HCT116 (cell line): ENCODE results near the gene KCNJ18. TPM values are rescaled to one million over a fixed set of nuclear protein-coding genes. Genes with fewer than 3 reads are reported as not detected.

Source experiments
- ATAC-seq: fragments of 200-7000 bp; cut with Tn5 transposase; 2 replicates; pipeline ENCODE4 v1.9.1; 2020; ENCODE audit warnings: mild to moderate bottlenecking, moderate library complexity
- BruUV-seq: library from RNA; stranded (reverse); fragments of 400-500 nt; replicated peaks from 2 replicates; lab custom pipeline; 2021; lab: Mats Ljungman, UMichigan
- CTCF ChIA-PET: fragments of 300-600 bp; sonication (Branson Sonifier 250); formaldehyde crosslinking; loops from one replicate; lab custom pipeline; 2021; ENCODE audit warnings: antibody characterized with exemption; lab: Charles Lee
- POLR2A ChIA-PET: fragments of 300-600, 350-600 bp; sonication (Branson Sonifier 250); formaldehyde crosslinking; loops from one replicate; lab custom pipeline; 2021; ENCODE audit warnings: antibody characterized with exemption; lab: Charles Lee
- RAD21 ChIA-PET, 2 experiments: fragments of 300-600 bp; sonication (Branson Sonifier 250); formaldehyde crosslinking; loops; one replicate each; lab custom pipeline; 2023; ENCODE audit warnings: low total read pairs in 2 of 2; ENCODE audit not compliant: uncharacterized antibody in 2 of 2, unreplicated experiment in 2 of 2, low non-redundant PET in 1 of 2; lab: Charles Lee
- DNase-seq: peaks from one replicate; pipeline ENCODE4 v3.0.0-alpha.2; 2010; ENCODE audit warnings: low read depth, low spot score
- H2AFZ ChIP-seq: fragments of 200-600 bp; shearing (Covaris generic), sonication (generic); 2 replicates; pipeline ENCODE4 v1.6.1; 2017; ENCODE audit warnings: low read depth, mixed run types, mixed read lengths, antibody characterized with exemption, low read length; ENCODE audit not compliant: poor library complexity, severe bottlenecking
- H3K27ac ChIP-seq: 2 replicates; pipeline ENCODE4 v1.5.1; 2012; ENCODE audit warnings: low read depth, low read length
- H3K27me3 ChIP-seq: fragments of 200-600 bp; sonication (generic); 2 replicates; pipeline ENCODE4 v1.6.1; 2016; ENCODE audit warnings: mixed run types, low read length, mixed read lengths; ENCODE audit not compliant: insufficient read depth
- H3K36me3 ChIP-seq, 2 experiments: fragments of 200-500 bp in 1 of 2; fragments of 200-600 bp in 1 of 2; sonication (Bioruptor generic) in 1 of 2; sonication (generic) in 1 of 2; 2 replicates each; pipeline versions ENCODE4 v1.5.1 to v1.6.1; 2014 to 2016; ENCODE audit warnings: low read length in 2 of 2, inconsistent platforms in 1 of 2, mixed read lengths in 1 of 2, mixed run types in 1 of 2; ENCODE audit not compliant: insufficient read depth in 2 of 2, control insufficient read depth in 1 of 2
- H3K4me1 ChIP-seq, 2 experiments: fragments of 200-600 bp in 1 of 2; sonication (generic) in 1 of 2; 2 replicates each; pipeline versions ENCODE4 v1.5.1 to v1.6.1; 2012 to 2017; ENCODE audit warnings: low read length in 2 of 2, inconsistent platforms in 1 of 2, mild to moderate bottlenecking in 1 of 2, mixed read lengths in 1 of 2, mixed run types in 1 of 2, moderate library complexity in 1 of 2; ENCODE audit not compliant: insufficient read depth in 2 of 2, control insufficient read depth in 1 of 2
- H3K4me2 ChIP-seq: fragments of 200-600 bp; sonication (generic); 2 replicates; pipeline ENCODE4 v1.6.1; 2017; ENCODE audit warnings: mixed run types, low read length, mixed read lengths
- H3K4me3 ChIP-seq, 2 experiments: fragments of 200-600 bp in 1 of 2; sonication (generic) in 1 of 2; replicated peaks in 1 of 2; 2 replicates each; pipeline ENCODE4 v1.5.1; 2011 to 2016; ENCODE audit warnings: low read length in 2 of 2, control low read depth in 1 of 2, low read depth in 1 of 2, mild to moderate bottlenecking in 1 of 2, mixed read lengths in 1 of 2, mixed run types in 1 of 2
- H3K79me2 ChIP-seq: fragments of 200-600 bp; sonication (generic); 2 replicates; pipeline ENCODE4 v1.6.1; 2017; ENCODE audit warnings: mild to moderate bottlenecking, mixed run types, low read length, moderate library complexity, mixed read lengths; ENCODE audit not compliant: insufficient read depth
- H3K9ac ChIP-seq: fragments of 200-600 bp; sonication (generic); 2 replicates; pipeline ENCODE4 v1.6.1; 2016; ENCODE audit warnings: low read length, mixed read lengths
- H3K9me2 ChIP-seq: fragments of 200-600 bp; sonication (generic), shearing (Covaris generic); 2 replicates; pipeline ENCODE4 v1.6.1; 2017; ENCODE audit warnings: mixed run types, mild to moderate bottlenecking, moderate library complexity; ENCODE audit not compliant: insufficient read depth
- H3K9me3 ChIP-seq, 2 experiments: fragments of 200-500 bp in 1 of 2; fragments of 200-600 bp in 1 of 2; sonication (Bioruptor generic) in 1 of 2; sonication (generic) in 1 of 2; 2 replicates each; pipeline ENCODE4 v1.6.1; 2014 to 2017; ENCODE audit warnings: low read length in 2 of 2, mixed read lengths in 2 of 2, inconsistent platforms in 1 of 2, low read depth in 1 of 2, mild to moderate bottlenecking in 1 of 2, mixed run types in 1 of 2, moderate library complexity in 1 of 2; ENCODE audit not compliant: control insufficient read depth in 1 of 2, insufficient read depth in 1 of 2
- H4K20me1 ChIP-seq: fragments of 200-600 bp; sonication (generic), shearing (Covaris generic); 2 replicates; pipeline ENCODE4 v1.6.1; 2017; ENCODE audit warnings: mixed run types, mild to moderate bottlenecking, moderate library complexity; ENCODE audit not compliant: insufficient read depth
- CBX3 ChIP-seq: IDR thresholded peaks from 2 replicates; pipeline ENCODE4 v1.6.1; 2012; ENCODE audit warnings: low read depth
- CEBPB ChIP-seq: IDR thresholded peaks from 2 replicates; pipeline ENCODE4 v1.6.1; 2012; ENCODE audit warnings: low read depth
- ELF1 ChIP-seq: IDR thresholded peaks from 2 replicates; pipeline ENCODE4 v1.6.1; 2012; ENCODE audit warnings: low read depth, borderline replicate concordance
- EZH2 ChIP-seq: fragments of 200-600 bp; sonication (generic); IDR thresholded peaks from 2 replicates; pipeline ENCODE4 v1.6.1; 2017; ENCODE audit warnings: antibody characterized with exemption, mixed run types
- EZH2phosphoT487 ChIP-seq: fragments of 200-600 bp; IDR thresholded peaks from 2 replicates; pipeline ENCODE4 v1.6.1; 2018; ENCODE audit warnings: antibody characterized with exemption, borderline replicate concordance
- FOSL1 ChIP-seq: IDR thresholded peaks from 2 replicates; pipeline ENCODE4 v1.6.1; 2012; ENCODE audit warnings: low read depth
- JUND ChIP-seq: IDR thresholded peaks from 2 replicates; pipeline ENCODE4 v1.6.1; 2012
- POLR2A ChIP-seq: IDR thresholded peaks from 2 replicates; pipeline ENCODE4 v1.7.0; 2011; ENCODE audit warnings: borderline replicate concordance; ENCODE audit not compliant: insufficient read depth, insufficient read length; ENCODE audit errors: extremely low read depth
- POLR2AphosphoS5 ChIP-seq: IDR thresholded peaks from 2 replicates; pipeline ENCODE4 v1.6.1; 2011; ENCODE audit warnings: mild to moderate bottlenecking, low read depth, low read length, moderate library complexity
- RAD21 ChIP-seq: IDR thresholded peaks from 2 replicates; pipeline ENCODE4 v1.6.1; 2012; ENCODE audit warnings: low read depth, mild to moderate bottlenecking
- SP1 ChIP-seq: IDR thresholded peaks from 2 replicates; pipeline ENCODE4 v1.6.1; 2012; ENCODE audit warnings: low read depth
- SRF ChIP-seq: IDR thresholded peaks from 2 replicates; pipeline ENCODE4 v1.6.1; 2012; ENCODE audit warnings: low read depth
- TCF7L2 ChIP-seq: IDR thresholded peaks from 2 replicates; pipeline ENCODE4 v1.7.0; 2011; ENCODE audit warnings: borderline replicate concordance, inconsistent platforms; ENCODE audit not compliant: insufficient read depth, insufficient read length; ENCODE audit errors: extremely low read depth
- YY1 ChIP-seq: IDR thresholded peaks from 2 replicates; pipeline ENCODE4 v1.6.1; 2011; ENCODE audit warnings: low read length, low read depth, moderate library complexity, mild to moderate bottlenecking; ENCODE audit not compliant: insufficient replicate concordance; ENCODE audit errors: extremely low read depth
- ZFX ChIP-seq: fragments of 450-650 bp; IDR thresholded peaks from 2 replicates; pipeline ENCODE4 v1.6.1; 2017
- intact Hi-C: fragments of 100-400 bp; cut with micrococcal nuclease; formaldehyde crosslinking; loops from 2 replicates; pipeline ENCODE4 v1.10.0; 2022
- total RNA-seq: library from RNA; stranded (reverse); gene quantifications from one replicate; pipeline ENCODE4 v1.2.1, GENCODE V29; 2021; ENCODE audit not compliant: unreplicated experiment
- TF ChIP-seq, protein P1 (sequence below): IDR thresholded peaks from 2 replicates; pipeline ENCODE4 v1.6.1; 2011; ENCODE audit warnings: mild to moderate bottlenecking, low read length, moderate library complexity; ENCODE audit not compliant: insufficient replicate concordance; ENCODE audit errors: extremely low read depth
- TF ChIP-seq, protein P2 (sequence below): IDR thresholded peaks from 2 replicates; pipeline ENCODE4 v1.6.1; 2012
- TF ChIP-seq, protein P3 (sequence below): IDR thresholded peaks from 2 replicates; pipeline ENCODE4 v1.6.1; 2012; ENCODE audit warnings: low read depth

Gene KCNJ18
- total RNA-seq, 1 experiment from 2014 or later, result not detected

DNA sequence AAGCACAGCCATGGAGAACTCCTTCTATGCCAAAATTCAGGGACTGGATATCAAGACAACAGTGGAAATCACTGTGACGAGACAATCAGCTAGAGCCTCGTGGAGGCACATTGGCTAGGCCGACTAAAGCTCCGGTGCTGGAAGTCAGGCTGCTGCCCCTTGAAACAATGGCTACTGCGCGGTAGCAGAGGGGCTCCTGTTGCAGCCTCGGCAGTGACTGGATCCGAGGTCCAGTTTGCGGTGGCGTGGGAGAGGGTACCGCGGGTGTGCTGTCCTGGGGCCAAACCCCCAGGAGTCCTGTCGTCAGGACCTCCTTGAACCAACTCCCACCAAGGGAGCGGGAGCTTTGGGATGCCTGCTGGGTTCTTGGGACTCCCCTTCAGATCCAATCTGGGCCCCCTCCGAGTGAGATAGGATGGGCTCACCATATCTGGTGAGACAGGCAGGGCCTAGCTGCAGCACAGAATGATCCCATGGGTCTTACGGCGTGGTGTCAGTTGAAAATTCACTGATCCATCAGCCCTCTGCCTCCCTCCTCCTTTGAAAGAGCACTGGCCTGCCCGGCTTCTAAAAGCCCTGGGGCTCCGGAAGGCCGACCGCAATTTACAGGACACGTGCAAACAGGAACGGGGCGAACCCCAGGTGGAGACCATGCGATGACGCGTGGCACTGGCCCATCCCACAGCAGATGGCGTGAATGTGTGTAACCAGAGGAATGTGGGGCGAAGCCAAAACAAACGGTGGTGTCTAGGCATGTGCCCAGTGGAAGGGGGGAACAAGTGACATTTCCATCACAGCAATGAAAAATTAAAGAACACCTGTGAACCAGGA, 15.8 kb upstream of the KCNJ18 start:
- CTCF ChIA-PET, result no interaction called here
- H3K9me3 ChIP-seq, result no peaks in the 10 kb centered on the region
- ATAC-seq, result no peak
- RAD21 ChIA-PET, result no interaction called here
- no peaks in the 10 kb centered on the region for H3K79me2 ChIP-seq
- TF ChIP-seq, protein P1, sequence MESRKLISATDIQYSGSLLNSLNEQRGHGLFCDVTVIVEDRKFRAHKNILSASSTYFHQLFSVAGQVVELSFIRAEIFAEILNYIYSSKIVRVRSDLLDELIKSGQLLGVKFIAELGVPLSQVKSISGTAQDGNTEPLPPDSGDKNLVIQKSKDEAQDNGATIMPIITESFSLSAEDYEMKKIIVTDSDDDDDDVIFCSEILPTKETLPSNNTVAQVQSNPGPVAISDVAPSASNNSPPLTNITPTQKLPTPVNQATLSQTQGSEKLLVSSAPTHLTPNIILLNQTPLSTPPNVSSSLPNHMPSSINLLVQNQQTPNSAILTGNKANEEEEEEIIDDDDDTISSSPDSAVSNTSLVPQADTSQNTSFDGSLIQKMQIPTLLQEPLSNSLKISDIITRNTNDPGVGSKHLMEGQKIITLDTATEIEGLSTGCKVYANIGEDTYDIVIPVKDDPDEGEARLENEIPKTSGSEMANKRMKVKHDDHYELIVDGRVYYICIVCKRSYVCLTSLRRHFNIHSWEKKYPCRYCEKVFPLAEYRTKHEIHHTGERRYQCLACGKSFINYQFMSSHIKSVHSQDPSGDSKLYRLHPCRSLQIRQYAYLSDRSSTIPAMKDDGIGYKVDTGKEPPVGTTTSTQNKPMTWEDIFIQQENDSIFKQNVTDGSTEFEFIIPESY, result no peak
- TF ChIP-seq SP1 (no peak), FOSL1 (no peak), POLR2A (no peak), ZFX (no peak), CEBPB (no peak), SRF (no peak), JUND (no peak), EZH2phosphoT487 (no peak), ELF1 (no peak), TCF7L2 (no peak), YY1 (no peak), EZH2 (no peak), CBX3 (no peak), RAD21 (no peak), POLR2AphosphoS5 (no peak)
- TF ChIP-seq, protein P2, sequence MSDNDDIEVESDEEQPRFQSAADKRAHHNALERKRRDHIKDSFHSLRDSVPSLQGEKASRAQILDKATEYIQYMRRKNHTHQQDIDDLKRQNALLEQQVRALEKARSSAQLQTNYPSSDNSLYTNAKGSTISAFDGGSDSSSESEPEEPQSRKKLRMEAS, result no peak
- TF ChIP-seq, protein P3, sequence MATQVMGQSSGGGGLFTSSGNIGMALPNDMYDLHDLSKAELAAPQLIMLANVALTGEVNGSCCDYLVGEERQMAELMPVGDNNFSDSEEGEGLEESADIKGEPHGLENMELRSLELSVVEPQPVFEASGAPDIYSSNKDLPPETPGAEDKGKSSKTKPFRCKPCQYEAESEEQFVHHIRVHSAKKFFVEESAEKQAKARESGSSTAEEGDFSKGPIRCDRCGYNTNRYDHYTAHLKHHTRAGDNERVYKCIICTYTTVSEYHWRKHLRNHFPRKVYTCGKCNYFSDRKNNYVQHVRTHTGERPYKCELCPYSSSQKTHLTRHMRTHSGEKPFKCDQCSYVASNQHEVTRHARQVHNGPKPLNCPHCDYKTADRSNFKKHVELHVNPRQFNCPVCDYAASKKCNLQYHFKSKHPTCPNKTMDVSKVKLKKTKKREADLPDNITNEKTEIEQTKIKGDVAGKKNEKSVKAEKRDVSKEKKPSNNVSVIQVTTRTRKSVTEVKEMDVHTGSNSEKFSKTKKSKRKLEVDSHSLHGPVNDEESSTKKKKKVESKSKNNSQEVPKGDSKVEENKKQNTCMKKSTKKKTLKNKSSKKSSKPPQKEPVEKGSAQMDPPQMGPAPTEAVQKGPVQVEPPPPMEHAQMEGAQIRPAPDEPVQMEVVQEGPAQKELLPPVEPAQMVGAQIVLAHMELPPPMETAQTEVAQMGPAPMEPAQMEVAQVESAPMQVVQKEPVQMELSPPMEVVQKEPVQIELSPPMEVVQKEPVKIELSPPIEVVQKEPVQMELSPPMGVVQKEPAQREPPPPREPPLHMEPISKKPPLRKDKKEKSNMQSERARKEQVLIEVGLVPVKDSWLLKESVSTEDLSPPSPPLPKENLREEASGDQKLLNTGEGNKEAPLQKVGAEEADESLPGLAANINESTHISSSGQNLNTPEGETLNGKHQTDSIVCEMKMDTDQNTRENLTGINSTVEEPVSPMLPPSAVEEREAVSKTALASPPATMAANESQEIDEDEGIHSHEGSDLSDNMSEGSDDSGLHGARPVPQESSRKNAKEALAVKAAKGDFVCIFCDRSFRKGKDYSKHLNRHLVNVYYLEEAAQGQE, result no peak
- H3K27ac ChIP-seq, result no peak overlapping the region
- H3K4me2 ChIP-seq, result no peak overlapping the region
- BruUV-seq, result no TSS peak
- no peaks in the 10 kb centered on the region for H3K4me1 ChIP-seq
- no peak overlapping the region for H3K9ac ChIP-seq
- intact Hi-C loops, result no loop called here
- POLR2A ChIA-PET, result no interaction called here
- H3K27me3 ChIP-seq, result no peaks in the 10 kb centered on the region
- no peaks in the 10 kb centered on the region for H4K20me1 ChIP-seq
- no peak overlapping the region for H2AFZ ChIP-seq
- no peak for DNase-seq
- no peaks in the 10 kb centered on the region for H3K36me3 ChIP-seq
- H3K4me3 ChIP-seq, result no peak overlapping the region
- no peaks in the 10 kb centered on the region for H3K9me2 ChIP-seq
